K562 (cell line): ENCODE results near the gene TMC4. TPM values are rescaled to one million over a fixed set of nuclear protein-coding genes. Genes with fewer than 3 reads are reported as not detected.

ENCODE experiments used
- ELF1 ChIP-seq: fragments of 200-800 bp; sonication (Bioruptor generic); IDR thresholded peaks from 2 replicates; pipeline ENCODE4 v1.6.1; 2016; ENCODE audit warnings: missing genetic modification characterization, missing compliant biosample characterization
- EP300 ChIP-seq: IDR thresholded peaks from 2 replicates; pipeline ENCODE4 v1.6.1; 2012; ENCODE audit warnings: low read length, improper control_type of control experiment
- GABPA ChIP-seq: fragments of 200-800 bp; sonication (Bioruptor generic); conservative IDR thresholded peaks from 2 replicates; pipeline ENCODE4 v1.6.1; 2016; ENCODE audit warnings: low read depth, missing genetic modification characterization, missing compliant biosample characterization
- NR2F6 ChIP-seq: fragments of 450-650 bp; formaldehyde crosslinking; IDR thresholded peaks from 2 replicates; pipeline ENCODE4 v1.4.0; 2020; ENCODE audit warnings: mild to moderate bottlenecking
- RFX7 ChIP-seq: fragments of 250-450 bp; sonication (Bioruptor Pico); IDR thresholded peaks from 2 replicates; pipeline ENCODE4 v1.5.1; 2021; ENCODE audit warnings: mild to moderate bottlenecking
- SIRT6 ChIP-seq: IDR thresholded peaks from one replicate; pipeline ENCODE4 v1.6.1; 2012; ENCODE audit warnings: low read depth, mild to moderate bottlenecking, control low read depth, inconsistent platforms, low read length, moderate library complexity
- SMAD3 ChIP-seq: fragments of 450-650 bp; formaldehyde crosslinking; conservative IDR thresholded peaks from 2 replicates; pipeline ENCODE4 v1.4.0; 2020; ENCODE audit warnings: mild to moderate bottlenecking
- YY1 ChIP-seq, 3 experiments: IDR thresholded peaks; 2 replicates each; pipeline ENCODE4 v1.6.1; 2011; ENCODE audit warnings: low read length in 2 of 3, mild to moderate bottlenecking in 2 of 3, moderate library complexity in 2 of 3, borderline replicate concordance in 1 of 3, control low read depth in 1 of 3, low read depth in 1 of 3; ENCODE audit not compliant: insufficient read depth in 3 of 3, insufficient replicate concordance in 2 of 3, control insufficient read depth in 1 of 3, insufficient read length in 1 of 3; ENCODE audit errors: extremely low read depth in 1 of 3
- ZNF121 ChIP-seq: sonication (generic); formaldehyde crosslinking; conservative IDR thresholded peaks from 2 replicates; pipeline ENCODE4 v1.8.0; 2022; ENCODE audit warnings: missing genetic modification reagents
- polyA plus RNA-seq, 8 experiments: library from polyadenylated mRNA; depleted of rRNA in 4 of 8; stranded (reverse) in 5 of 8; unstranded in 3 of 8; fragments of >200 nt; fragmentation: Nextera tagmentation in 2 of 8; fragmentation: Illumina TruSeq in 1 of 8; extraction: Ambion mirVana in 2 of 8; extraction: Trizol in 1 of 8; gene quantifications; 2 replicates each; pipeline versions ENCODE4 v1.2.1 to v1.2.3, GENCODE V29; 2011 to 2014; ENCODE audit warnings: inconsistent platforms in 1 of 8, missing spikeins in 1 of 8
- total RNA-seq, 7 experiments: library from RNA; depleted of rRNA in 6 of 7; stranded (reverse); fragments of >200 nt in 6 of 7; fragmentation: Illumina TruSeq in 2 of 7; extraction: Trizol in 2 of 7; gene quantifications; 2 replicates each; pipeline versions ENCODE4 v1.2.1 to v1.2.3, GENCODE V29; 2011 to 2021; ENCODE audit warnings: low replicate concordance in 1 of 7
- TF ChIP-seq, protein P1 (sequence below): fragments of 450-650 bp; formaldehyde crosslinking; IDR thresholded peaks from 2 replicates; pipeline ENCODE4 v1.4.0; 2020; ENCODE audit warnings: mild to moderate bottlenecking, moderate library complexity
- TF ChIP-seq, protein P2 (sequence below): fragments of 150-350 bp; conservative IDR thresholded peaks from 2 replicates; pipeline ENCODE4 v1.6.1; 2014; ENCODE audit warnings: low read length
- TF ChIP-seq, protein P3 (sequence below): sonication (generic); formaldehyde crosslinking; IDR thresholded peaks from 2 replicates; pipeline ENCODE4 v1.8.0; 2022; ENCODE audit warnings: missing genetic modification reagents, mild to moderate bottlenecking, borderline replicate concordance
- TF ChIP-seq, protein P4 (sequence below): fragments of 450-650 bp; IDR thresholded peaks from 2 replicates; pipeline ENCODE4 v1.6.1; 2016; ENCODE audit warnings: mild to moderate bottlenecking
- TF ChIP-seq, protein P5 (sequence below): fragments of 450-650 bp; conservative IDR thresholded peaks from 2 replicates; pipeline ENCODE4 v1.6.1; 2016; ENCODE audit warnings: missing genetic modification characterization, low read depth, mild to moderate bottlenecking, control low read depth, missing compliant biosample characterization

TMC4 gene
- total and polyA plus RNA-seq, 9 of the 15 experiments (the other 6 are each of a cell fraction or from before 2014, with no cell fraction given), result 0.12 to 0.79 (median 0.36) TPM; not detected in 2

DNA sequence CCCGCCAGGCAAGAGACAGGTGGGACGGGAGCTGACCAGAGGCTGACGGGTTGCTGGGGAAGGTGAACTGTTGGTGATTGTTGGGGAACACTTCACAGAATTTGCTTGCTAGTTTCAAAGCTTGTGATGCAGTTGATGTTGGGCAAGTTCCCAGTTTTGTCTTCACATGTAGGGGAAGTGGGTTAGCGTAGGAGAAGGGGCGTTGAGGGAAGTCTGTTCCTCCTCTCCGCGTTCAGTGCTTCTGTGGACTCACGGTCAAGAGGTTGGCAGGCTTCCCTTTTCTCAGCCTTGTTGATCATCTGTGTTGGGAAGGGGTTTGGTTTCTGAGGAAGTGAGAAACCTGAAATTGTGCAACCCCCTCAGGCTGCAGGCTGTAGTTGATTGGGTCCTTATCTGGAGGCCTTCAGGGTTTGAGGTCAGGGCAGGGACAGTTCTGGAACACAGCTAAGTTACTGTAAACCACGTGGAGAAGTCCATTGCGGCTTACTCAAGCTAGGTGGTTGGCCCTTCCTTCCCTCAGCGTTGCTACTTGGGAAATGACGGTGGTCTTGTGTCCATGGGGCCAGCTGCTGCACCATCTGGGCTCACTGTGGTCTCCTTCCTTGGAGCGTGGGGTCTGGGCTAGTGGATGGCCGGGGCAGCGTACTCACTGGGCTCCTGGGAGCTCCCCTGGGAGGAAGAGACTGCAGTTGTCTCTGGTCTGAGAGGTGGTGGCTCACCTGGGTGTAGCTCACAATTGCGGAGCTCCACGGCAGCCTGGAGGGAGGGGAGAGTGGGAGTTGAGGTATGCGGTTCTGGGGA, 35.2 kb upstream of the TMC4 start (continued):
- TF ChIP-seq, protein P1, sequence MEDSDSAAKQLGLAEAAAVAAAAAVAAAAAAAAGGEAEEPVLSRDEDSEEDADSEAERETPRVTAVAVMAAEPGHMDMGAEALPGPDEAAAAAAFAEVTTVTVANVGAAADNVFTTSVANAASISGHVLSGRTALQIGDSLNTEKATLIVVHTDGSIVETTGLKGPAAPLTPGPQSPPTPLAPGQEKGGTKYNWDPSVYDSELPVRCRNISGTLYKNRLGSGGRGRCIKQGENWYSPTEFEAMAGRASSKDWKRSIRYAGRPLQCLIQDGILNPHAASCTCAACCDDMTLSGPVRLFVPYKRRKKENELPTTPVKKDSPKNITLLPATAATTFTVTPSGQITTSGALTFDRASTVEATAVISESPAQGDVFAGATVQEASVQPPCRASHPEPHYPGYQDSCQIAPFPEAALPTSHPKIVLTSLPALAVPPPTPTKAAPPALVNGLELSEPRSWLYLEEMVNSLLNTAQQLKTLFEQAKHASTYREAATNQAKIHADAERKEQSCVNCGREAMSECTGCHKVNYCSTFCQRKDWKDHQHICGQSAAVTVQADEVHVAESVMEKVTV, result peak; percentile 18; the same call in 1 of the 2 replicates
- TF ChIP-seq, protein P2, sequence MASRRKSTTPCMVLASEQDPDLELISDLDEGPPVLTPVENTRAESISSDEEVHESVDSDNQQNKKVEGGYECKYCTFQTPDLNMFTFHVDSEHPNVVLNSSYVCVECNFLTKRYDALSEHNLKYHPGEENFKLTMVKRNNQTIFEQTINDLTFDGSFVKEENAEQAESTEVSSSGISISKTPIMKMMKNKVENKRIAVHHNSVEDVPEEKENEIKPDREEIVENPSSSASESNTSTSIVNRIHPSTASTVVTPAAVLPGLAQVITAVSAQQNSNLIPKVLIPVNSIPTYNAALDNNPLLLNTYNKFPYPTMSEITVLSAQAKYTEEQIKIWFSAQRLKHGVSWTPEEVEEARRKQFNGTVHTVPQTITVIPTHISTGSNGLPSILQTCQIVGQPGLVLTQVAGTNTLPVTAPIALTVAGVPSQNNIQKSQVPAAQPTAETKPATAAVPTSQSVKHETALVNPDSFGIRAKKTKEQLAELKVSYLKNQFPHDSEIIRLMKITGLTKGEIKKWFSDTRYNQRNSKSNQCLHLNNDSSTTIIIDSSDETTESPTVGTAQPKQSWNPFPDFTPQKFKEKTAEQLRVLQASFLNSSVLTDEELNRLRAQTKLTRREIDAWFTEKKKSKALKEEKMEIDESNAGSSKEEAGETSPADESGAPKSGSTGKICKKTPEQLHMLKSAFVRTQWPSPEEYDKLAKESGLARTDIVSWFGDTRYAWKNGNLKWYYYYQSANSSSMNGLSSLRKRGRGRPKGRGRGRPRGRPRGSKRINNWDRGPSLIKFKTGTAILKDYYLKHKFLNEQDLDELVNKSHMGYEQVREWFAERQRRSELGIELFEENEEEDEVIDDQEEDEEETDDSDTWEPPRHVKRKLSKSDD, result no peak
- TF ChIP-seq NR2F6 (CRISPR knock-in tag) (no peak; the same call in 1 of the 2 replicates), EP300 (peak; percentile 92), GABPA (tag) (peak; percentile 70), SIRT6 (peak; percentile 65), YY1 (IDR thresholded peaks at IDR 0.05; ENCODE audit: borderline replicate concordance in 1 of 3, control insufficient read depth in 1 of 3, extremely low read depth in 1 of 3, insufficient read depth in 3 of 3, insufficient read length in 1 of 3, insufficient replicate concordance in 2 of 3, low read depth in 1 of 3, low read length in 2 of 3) (peak in 1 of 3 experiments; percentile 8), ELF1 (tag) (peak; percentile 71), ZNF121 (CRISPR knock-in tag) (no peak), SMAD3 (no peak), RFX7 (no peak)
- TF ChIP-seq, protein P3, sequence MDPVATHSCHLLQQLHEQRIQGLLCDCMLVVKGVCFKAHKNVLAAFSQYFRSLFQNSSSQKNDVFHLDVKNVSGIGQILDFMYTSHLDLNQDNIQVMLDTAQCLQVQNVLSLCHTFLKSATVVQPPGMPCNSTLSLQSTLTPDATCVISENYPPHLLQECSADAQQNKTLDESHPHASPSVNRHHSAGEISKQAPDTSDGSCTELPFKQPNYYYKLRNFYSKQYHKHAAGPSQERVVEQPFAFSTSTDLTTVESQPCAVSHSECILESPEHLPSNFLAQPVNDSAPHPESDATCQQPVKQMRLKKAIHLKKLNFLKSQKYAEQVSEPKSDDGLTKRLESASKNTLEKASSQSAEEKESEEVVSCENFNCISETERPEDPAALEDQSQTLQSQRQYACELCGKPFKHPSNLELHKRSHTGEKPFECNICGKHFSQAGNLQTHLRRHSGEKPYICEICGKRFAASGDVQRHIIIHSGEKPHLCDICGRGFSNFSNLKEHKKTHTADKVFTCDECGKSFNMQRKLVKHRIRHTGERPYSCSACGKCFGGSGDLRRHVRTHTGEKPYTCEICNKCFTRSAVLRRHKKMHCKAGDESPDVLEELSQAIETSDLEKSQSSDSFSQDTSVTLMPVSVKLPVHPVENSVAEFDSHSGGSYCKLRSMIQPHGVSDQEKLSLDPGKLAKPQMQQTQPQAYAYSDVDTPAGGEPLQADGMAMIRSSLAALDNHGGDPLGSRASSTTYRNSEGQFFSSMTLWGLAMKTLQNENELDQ, result no peak
- TF ChIP-seq, protein P4, sequence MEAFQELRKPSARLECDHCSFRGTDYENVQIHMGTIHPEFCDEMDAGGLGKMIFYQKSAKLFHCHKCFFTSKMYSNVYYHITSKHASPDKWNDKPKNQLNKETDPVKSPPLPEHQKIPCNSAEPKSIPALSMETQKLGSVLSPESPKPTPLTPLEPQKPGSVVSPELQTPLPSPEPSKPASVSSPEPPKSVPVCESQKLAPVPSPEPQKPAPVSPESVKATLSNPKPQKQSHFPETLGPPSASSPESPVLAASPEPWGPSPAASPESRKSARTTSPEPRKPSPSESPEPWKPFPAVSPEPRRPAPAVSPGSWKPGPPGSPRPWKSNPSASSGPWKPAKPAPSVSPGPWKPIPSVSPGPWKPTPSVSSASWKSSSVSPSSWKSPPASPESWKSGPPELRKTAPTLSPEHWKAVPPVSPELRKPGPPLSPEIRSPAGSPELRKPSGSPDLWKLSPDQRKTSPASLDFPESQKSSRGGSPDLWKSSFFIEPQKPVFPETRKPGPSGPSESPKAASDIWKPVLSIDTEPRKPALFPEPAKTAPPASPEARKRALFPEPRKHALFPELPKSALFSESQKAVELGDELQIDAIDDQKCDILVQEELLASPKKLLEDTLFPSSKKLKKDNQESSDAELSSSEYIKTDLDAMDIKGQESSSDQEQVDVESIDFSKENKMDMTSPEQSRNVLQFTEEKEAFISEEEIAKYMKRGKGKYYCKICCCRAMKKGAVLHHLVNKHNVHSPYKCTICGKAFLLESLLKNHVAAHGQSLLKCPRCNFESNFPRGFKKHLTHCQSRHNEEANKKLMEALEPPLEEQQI, result no peak
- TF ChIP-seq, protein P5, sequence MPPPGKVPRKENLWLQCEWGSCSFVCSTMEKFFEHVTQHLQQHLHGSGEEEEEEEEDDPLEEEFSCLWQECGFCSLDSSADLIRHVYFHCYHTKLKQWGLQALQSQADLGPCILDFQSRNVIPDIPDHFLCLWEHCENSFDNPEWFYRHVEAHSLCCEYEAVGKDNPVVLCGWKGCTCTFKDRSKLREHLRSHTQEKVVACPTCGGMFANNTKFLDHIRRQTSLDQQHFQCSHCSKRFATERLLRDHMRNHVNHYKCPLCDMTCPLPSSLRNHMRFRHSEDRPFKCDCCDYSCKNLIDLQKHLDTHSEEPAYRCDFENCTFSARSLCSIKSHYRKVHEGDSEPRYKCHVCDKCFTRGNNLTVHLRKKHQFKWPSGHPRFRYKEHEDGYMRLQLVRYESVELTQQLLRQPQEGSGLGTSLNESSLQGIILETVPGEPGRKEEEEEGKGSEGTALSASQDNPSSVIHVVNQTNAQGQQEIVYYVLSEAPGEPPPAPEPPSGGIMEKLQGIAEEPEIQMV (tag), result no peak
